Kidney glomerular epithelial cell (primary cell): Measurements from ENCODE around the gene EHBP1.

Experiments
- DNase-seq: peaks from one replicate; lab custom pipeline; 2025; lab: John Stamatoyannopoulos, UW

The EHBP1 gene

GRCh38 chr2:62822549-62822948 lies 117.0 kb downstream of the EHBP1 start:
- DNase-seq = no peak

GRCh38 chr2:62824388-62824787 lies 118.9 kb downstream of the EHBP1 start:
- no peak for DNase-seq

GRCh38 chr2:62826141-62826540 lies 120.6 kb downstream of the EHBP1 start:
- peak; percentile 60 for DNase-seq

GRCh38 chr2:62826953-62827675 lies 121.6 kb downstream of the EHBP1 start:
- no peak for DNase-seq

- no peak for DNase-seq
Observed at GRCh38 chr2:62831729-62832128, 126.2 kb downstream of the EHBP1 start.

GRCh38 chr2:62844311-62845090 lies 139.0 kb downstream of the EHBP1 start:
- DNase-seq = no peak

- no peak for DNase-seq
Observed at GRCh38 chr2:62845256-62845655, 139.7 kb downstream of the EHBP1 start.

- no peak for DNase-seq
Observed at GRCh38 chr2:62852254-62852653, 146.7 kb downstream of the EHBP1 start.

GRCh38 chr2:62854600-62855514 lies 149.3 kb downstream of the EHBP1 start:
- no peak for DNase-seq

GRCh38 chr2:62856228-62857040 lies 150.9 kb downstream of the EHBP1 start:
- no peak for DNase-seq

- no peak for DNase-seq
Observed at GRCh38 chr2:62857139-62857931, 151.8 kb downstream of the EHBP1 start.

- DNase-seq = no peak
Observed at GRCh38 chr2:62858231-62858832, 152.8 kb downstream of the EHBP1 start.

- no peak for DNase-seq
Observed at GRCh38 chr2:62868947-62869346, 163.4 kb downstream of the EHBP1 start.

GRCh38 chr2:62870966-62871365 lies 165.5 kb downstream of the EHBP1 start:
- DNase-seq = no peak

- DNase-seq = no peak
Observed at GRCh38 chr2:62871506-62871905, 166.0 kb downstream of the EHBP1 start.

- no peak for DNase-seq
Observed at GRCh38 chr2:62873603-62874002, 168.1 kb downstream of the EHBP1 start.

GRCh38 chr2:62874881-62875383 lies 169.4 kb downstream of the EHBP1 start:
- DNase-seq = no peak

GRCh38 chr2:62881162-62881795 lies 175.8 kb downstream of the EHBP1 start:
- DNase-seq = no peak

GRCh38 chr2:62883629-62884028 lies 178.1 kb downstream of the EHBP1 start:
- DNase-seq = no peak

- no peak for DNase-seq
Observed at GRCh38 chr2:62884086-62884485, 178.6 kb downstream of the EHBP1 start.
